K562 (cell line): Measurements from ENCODE around the gene ATF5. TPM values are rescaled to one million over a fixed set of nuclear protein-coding genes. Genes with fewer than 3 reads are reported as not detected.
A peak's percentile ranks its signal among the peaks of the same experiment; 100 is the strongest.

Source experiments
- ARID1B ChIP-seq: fragments of 450-650 bp; IDR thresholded peaks from 2 replicates; pipeline ENCODE4 v1.6.1; 2016; ENCODE audit warnings: antibody characterized with exemption, mild to moderate bottlenecking, inconsistent platforms
- ATF4 ChIP-seq: fragments of 450-650 bp; formaldehyde crosslinking; IDR thresholded peaks from 2 replicates; pipeline ENCODE4 v1.4.0; 2022; ENCODE audit warnings: mild to moderate bottlenecking, moderate library complexity
- BRCA1 ChIP-seq, 2 experiments: fragments of 450-650 bp in 1 of 2; sonication (generic) in 1 of 2; formaldehyde crosslinking in 1 of 2; IDR thresholded peaks; 2 replicates each; pipeline versions ENCODE4 v1.5.0 to v1.6.1; 2017 to 2020; ENCODE audit warnings: mild to moderate bottlenecking in 1 of 2, missing genetic modification reagents in 1 of 2
- CEBPG ChIP-seq, 3 experiments: fragments of 200-800 bp in 1 of 3; sonication (Bioruptor generic) in 1 of 3; sonication (generic) in 1 of 3; formaldehyde crosslinking in 1 of 3; IDR thresholded peaks in 2 of 3; conservative IDR thresholded peaks in 1 of 3; 2 replicates each; pipeline versions ENCODE4 v1.6.1 to v1.8.0; 2016 to 2022; ENCODE audit warnings: missing compliant biosample characterization in 2 of 3, missing genetic modification characterization in 2 of 3, mild to moderate bottlenecking in 1 of 3, missing genetic modification reagents in 1 of 3
- ESRRA ChIP-seq: fragments of 450-650 bp; IDR thresholded peaks from 2 replicates; pipeline ENCODE4 v1.6.1; 2014; ENCODE audit warnings: low read depth, mild to moderate bottlenecking, moderate library complexity, borderline replicate concordance
- HIVEP1 ChIP-seq: fragments of 250-450 bp; sonication (Bioruptor Pico); IDR thresholded peaks from 2 replicates; pipeline ENCODE4 v1.4.0; 2020; ENCODE audit warnings: mild to moderate bottlenecking
- MTA1 ChIP-seq: fragments of 450-650 bp; IDR thresholded peaks from 2 replicates; pipeline ENCODE4 v1.6.1; 2017; ENCODE audit warnings: borderline replicate concordance
- NFRKB ChIP-seq: fragments of 450-650 bp; IDR thresholded peaks from 2 replicates; pipeline ENCODE4 v1.6.1; 2016; ENCODE audit warnings: low read depth
- POLR2G ChIP-seq: fragments of 200-400 bp; formaldehyde crosslinking; IDR thresholded peaks from 2 replicates; pipeline ENCODE4 v1.6.1; 2017; ENCODE audit warnings: low read depth, mild to moderate bottlenecking, antibody characterized with exemption, low read length, moderate library complexity
- POU5F1 ChIP-seq: fragments of 150-350 bp; IDR thresholded peaks from 2 replicates; pipeline ENCODE4 v1.6.1; 2014; ENCODE audit warnings: borderline replicate concordance, low read length, low read depth, mild to moderate bottlenecking; ENCODE audit not compliant: partially characterized antibody
- PRMT5 ChIP-seq: sonication (generic); formaldehyde crosslinking; IDR thresholded peaks from 2 replicates; pipeline ENCODE4 v1.5.0; 2020; ENCODE audit warnings: missing genetic modification reagents
- PTRF ChIP-seq: fragments of 450-650 bp; IDR thresholded peaks from 2 replicates; pipeline ENCODE4 v1.6.1; 2016; ENCODE audit warnings: mild to moderate bottlenecking, missing genetic modification characterization, missing compliant biosample characterization
- RFX7 ChIP-seq: fragments of 250-450 bp; sonication (Bioruptor Pico); IDR thresholded peaks from 2 replicates; pipeline ENCODE4 v1.5.1; 2021; ENCODE audit warnings: mild to moderate bottlenecking
- SMARCA4 ChIP-seq: fragments of 450-650 bp; IDR thresholded peaks from 2 replicates; pipeline ENCODE4 v1.6.1; 2016
- TAF15 ChIP-seq: fragments of 200-400 bp; formaldehyde crosslinking; IDR thresholded peaks from 2 replicates; pipeline ENCODE4 v1.6.1; 2017; ENCODE audit warnings: mild to moderate bottlenecking, low read depth, low read length, moderate library complexity
- TAF7 ChIP-seq: fragments of 450-650 bp; IDR thresholded peaks from 2 replicates; pipeline ENCODE4 v1.6.1; 2016; ENCODE audit warnings: missing genetic modification characterization, missing compliant biosample characterization
- TCFL5 ChIP-seq: fragments of 250-450 bp; sonication (Bioruptor Pico); conservative IDR thresholded peaks from 2 replicates; pipeline ENCODE4 v1.6.1; 2021; ENCODE audit warnings: mild to moderate bottlenecking, moderate library complexity, matching md5 sums
- USF2 ChIP-seq: sonication (generic); formaldehyde crosslinking; IDR thresholded peaks from 2 replicates; pipeline ENCODE4 v1.5.0; 2020; ENCODE audit warnings: missing genetic modification reagents
- polyA plus RNA-seq, 8 experiments: library from polyadenylated mRNA; depleted of rRNA in 4 of 8; stranded (reverse) in 5 of 8; unstranded in 3 of 8; fragments of >200 nt; fragmentation: Nextera tagmentation in 2 of 8; fragmentation: Illumina TruSeq in 1 of 8; extraction: Ambion mirVana in 2 of 8; extraction: Trizol in 1 of 8; gene quantifications; 2 replicates each; pipeline versions ENCODE4 v1.2.1 to v1.2.3, GENCODE V29; 2011 to 2014; ENCODE audit warnings: inconsistent platforms in 1 of 8, missing spikeins in 1 of 8
- total RNA-seq, 7 experiments: library from RNA; depleted of rRNA in 6 of 7; stranded (reverse); fragments of >200 nt in 6 of 7; fragmentation: Illumina TruSeq in 2 of 7; extraction: Trizol in 2 of 7; gene quantifications; 2 replicates each; pipeline versions ENCODE4 v1.2.1 to v1.2.3, GENCODE V29; 2011 to 2021; ENCODE audit warnings: low replicate concordance in 1 of 7

Gene ATF5
- total and polyA plus RNA-seq, 9 of the 15 experiments (the other 6 are each of a cell fraction or from before 2014, with no cell fraction given) = 3.0 to 57.6 (median 11.1) TPM

DNA sequence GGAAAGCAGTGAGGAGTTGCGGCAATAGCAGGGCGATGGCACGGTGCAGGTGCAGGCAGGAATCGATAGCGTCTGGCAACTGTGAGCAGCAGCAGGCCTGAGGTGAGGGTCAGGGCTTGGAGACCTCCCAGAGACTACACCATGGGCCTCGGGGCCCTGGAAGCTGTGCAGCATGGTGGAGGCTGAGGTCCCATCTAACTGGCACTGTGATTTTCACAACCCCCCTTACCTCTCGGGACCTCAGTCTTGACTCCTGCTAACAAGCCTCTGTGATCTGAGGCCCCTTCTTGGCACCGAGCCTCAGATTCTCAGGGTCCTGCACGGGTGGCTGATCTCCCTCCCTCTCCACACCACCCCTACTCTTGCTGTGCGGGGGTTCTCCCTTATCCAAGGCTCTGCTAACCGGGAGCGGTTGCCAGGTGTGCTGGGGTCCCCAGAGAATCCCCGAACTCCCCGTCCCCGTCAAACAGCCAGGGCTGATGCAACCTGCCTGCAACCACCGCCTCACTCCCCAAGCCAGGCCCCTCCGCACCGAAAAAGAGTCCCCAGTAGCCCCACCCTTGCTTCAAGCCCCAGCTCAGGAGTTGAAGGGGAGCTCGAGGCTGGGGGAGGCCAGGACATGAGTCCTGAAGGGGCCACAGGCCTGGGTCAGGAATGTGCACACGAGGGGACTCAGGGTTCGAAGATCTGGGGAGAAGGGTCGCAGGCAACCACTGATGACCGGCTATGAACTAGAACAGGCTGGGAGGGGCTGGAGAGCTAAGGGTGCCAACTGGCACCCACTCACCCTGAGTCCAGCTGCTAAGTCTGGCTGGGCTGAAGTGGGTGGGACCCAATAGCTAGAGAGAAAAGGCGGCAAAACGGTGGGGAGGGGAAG, 4.8 kb upstream of the ATF5 start (continued):
- TF ChIP-seq CEBPG (CRISPR knock-in tag; IDR thresholded peaks at IDR 0.05) (peak; percentile 99), CEBPG (tag; conservative IDR thresholded peaks at IDR 0.05 in 1 of 2, IDR thresholded peaks at IDR 0.05 in 1 of 2) (peak; percentile 96 to 99), TAF15 (no peak), ARID1B (peak; percentile 60; the same call in 1 of the 2 replicates), HIVEP1 (peak; percentile 67; the same call in 1 of the 2 replicates), TAF7 (peak; percentile 79), NFRKB (peak; percentile 89), POLR2G (peak; percentile 71), TCFL5 (peak; percentile 59; the same call in 1 of the 2 replicates), ESRRA (0 out of 2 replicates have a peak, but pooled peaks have one; percentile 21), USF2 (CRISPR knock-in tag) (no peak), SMARCA4 (peak; percentile 68; the same call in 1 of the 2 replicates), MTA1 (peak; percentile 51; the same call in 1 of the 2 replicates), RFX7 (CRISPR knock-in tag) (no peak), POU5F1 (no peak), BRCA1 (IDR thresholded peaks at IDR 0.05) (no peak), BRCA1 (CRISPR knock-in tag; IDR thresholded peaks at IDR 0.05) (no peak), PTRF (peak; percentile 52; the same call in 1 of the 2 replicates), PRMT5 (0 out of 2 replicates have a peak, but pooled peaks have one; percentile 25), ATF4 (CRISPR knock-in tag) (peak; percentile 100)
- TF ChIP-seq, all 486 proteins: peak for 116
